A549 (cell line): Measurements from ENCODE around the gene ATG10. TPM values are rescaled to one million over a fixed set of nuclear protein-coding genes. Genes with fewer than 3 reads are reported as not detected.
"Not testable (repeated sequence)": the region's sequence is repeated elsewhere in the genome, so short reads cannot be mapped to it uniquely, and the experiment has no call there.

Experiments
- ATAC-seq, 2 experiments: fragments of 200-7000 bp in 1 of 2; fragments of >200 bp in 1 of 2; cut with Nextera tagmentation in 1 of 2; cut with Tn5 transposase in 1 of 2; 3 replicates each; pipeline versions ENCODE4 v1.8.0 to v1.9.1; 2018 to 2020; ENCODE audit warnings: mild to moderate bottlenecking in 1 of 2, moderate library complexity in 1 of 2
- CTCF ChIA-PET: fragments of 300-600 bp; sonication (Branson Sonifier 250); formaldehyde crosslinking; extraction: SDS; loops from one replicate; lab custom pipeline; 2021; ENCODE audit warnings: antibody characterized with exemption, inconsistent platforms; lab: Yijun Ruan, JAX
- POLR2A ChIA-PET: fragments of 350-600 bp; formaldehyde crosslinking; extraction: SDS; loops from one replicate; lab custom pipeline; 2021; ENCODE audit warnings: antibody characterized with exemption, inconsistent platforms; lab: Yijun Ruan, JAX
- DNase-seq, 2 experiments: peaks; one replicate each; pipeline versions ENCODE4 v3.0.0 to v3.0.0-alpha.2; 2011 to 2016; ENCODE audit warnings: low read depth in 1 of 2, low spot score in 1 of 2
- FAIRE-seq: peaks from 2 replicates; lab custom pipeline; 2011; peaks lifted over from hg19 to GRCh38; lab: Jason Lieb, UNC
- H3K27ac ChIP-seq, 2 experiments: fragments of >200 bp; sonication (Bioruptor Twin); formaldehyde crosslinking; 3 replicates each; pipeline ENCODE4 v1.5.1; 2016 to 2017
- H3K4me1 ChIP-seq: fragments of >200 bp; sonication (Bioruptor Twin); formaldehyde crosslinking; 3 replicates; pipeline ENCODE4 v1.6.1; 2016
- H3K4me2 ChIP-seq: fragments of >200 bp; sonication (Bioruptor Twin); formaldehyde crosslinking; 3 replicates; pipeline ENCODE4 v1.6.1; 2016
- H3K4me3 ChIP-seq: fragments of >200 bp; sonication (Bioruptor Twin); formaldehyde crosslinking; 3 replicates; pipeline ENCODE4 v1.5.1; 2016
- H3K9me3 ChIP-seq: fragments of >200 bp; sonication (Bioruptor Twin); formaldehyde crosslinking; 3 replicates; pipeline ENCODE4 v1.6.1; 2016
- BHLHE40 ChIP-seq: IDR thresholded peaks from 2 replicates; pipeline ENCODE4 v1.6.1; 2012; ENCODE audit warnings: low read depth, low read length, inconsistent platforms
- CBX8 ChIP-seq: fragments of 200-600 bp; sonication (generic); IDR thresholded peaks from 2 replicates; pipeline ENCODE4 v1.6.1; 2016
- CEBPB ChIP-seq, 2 experiments: fragments of >200 bp in 1 of 2; sonication (Bioruptor Twin) in 1 of 2; formaldehyde crosslinking in 1 of 2; IDR thresholded peaks; 2 replicates each; pipeline ENCODE4 v1.6.1; 2012 to 2016
- CHD4 ChIP-seq: fragments of 200-600 bp; sonication (generic); IDR thresholded peaks from 2 replicates; pipeline ENCODE4 v1.6.1; 2016; ENCODE audit warnings: antibody characterized with exemption, mild to moderate bottlenecking, borderline replicate concordance
- FOSB ChIP-seq: fragments of 250-450 bp; sonication (Bioruptor Pico); IDR thresholded peaks from 2 replicates; pipeline ENCODE4 v1.5.0; 2020; ENCODE audit warnings: mild to moderate bottlenecking, moderate library complexity
- FOXS1 ChIP-seq: fragments of 250-450 bp; sonication (Bioruptor Pico); IDR thresholded peaks from 2 replicates; pipeline ENCODE4 v1.5.0; 2020; ENCODE audit warnings: mild to moderate bottlenecking, moderate library complexity
- GATA3 ChIP-seq: IDR thresholded peaks from 2 replicates; pipeline ENCODE4 v1.6.1; 2012; ENCODE audit warnings: borderline replicate concordance
- HDAC2 ChIP-seq: fragments of 200-600 bp; sonication (generic); IDR thresholded peaks from 2 replicates; pipeline ENCODE4 v1.6.1; 2016
- HOXA7 ChIP-seq: fragments of 250-450 bp; sonication (Bioruptor Pico); IDR thresholded peaks from 2 replicates; pipeline ENCODE4 v1.5.0; 2020; ENCODE audit warnings: mild to moderate bottlenecking, moderate library complexity
- HOXB13 ChIP-seq: fragments of 250-450 bp; sonication (Bioruptor Pico); IDR thresholded peaks from 2 replicates; pipeline ENCODE4 v1.5.0; 2020; ENCODE audit warnings: low read depth, mild to moderate bottlenecking, moderate library complexity
- HOXB5 ChIP-seq: fragments of 250-450 bp; sonication (Bioruptor Pico); IDR thresholded peaks from 2 replicates; pipeline ENCODE4 v1.5.0; 2020; ENCODE audit warnings: mild to moderate bottlenecking, moderate library complexity
- JUN ChIP-seq, 2 experiments: fragments of >200 bp; sonication (Bioruptor Twin); formaldehyde crosslinking; IDR thresholded peaks; 2 replicates in 1 of 2; 3 replicates in 1 of 2; pipeline ENCODE4 v1.6.1; 2016 to 2017
- JUNB ChIP-seq: fragments of >200 bp; sonication (Bioruptor Twin); formaldehyde crosslinking; IDR thresholded peaks from 2 replicates; pipeline ENCODE4 v1.6.1; 2016
- KDM1A ChIP-seq: fragments of 200-600 bp; sonication (generic); IDR thresholded peaks from 2 replicates; pipeline ENCODE4 v1.6.1; 2016; ENCODE audit warnings: low read depth, mild to moderate bottlenecking
- MAZ ChIP-seq: fragments of 150-350 bp; IDR thresholded peaks from 2 replicates; pipeline ENCODE4 v1.6.1; 2014; ENCODE audit warnings: antibody characterized with exemption, low read depth, low read length, borderline replicate concordance
- NFE2L2 ChIP-seq: fragments of 150-350 bp; conservative IDR thresholded peaks from 2 replicates; pipeline ENCODE4 v1.6.1; 2014; ENCODE audit warnings: low read length
- PHF8 ChIP-seq: fragments of 200-600 bp; sonication (generic); IDR thresholded peaks from 2 replicates; pipeline ENCODE4 v1.6.1; 2016; ENCODE audit warnings: low read depth, mild to moderate bottlenecking, antibody characterized with exemption, moderate library complexity, borderline replicate concordance
- RARB ChIP-seq: fragments of 250-450 bp; sonication (Bioruptor Pico); IDR thresholded peaks from 2 replicates; pipeline ENCODE4 v1.8.0; 2021; ENCODE audit warnings: mild to moderate bottlenecking, moderate library complexity
- SMC3 ChIP-seq: fragments of >200 bp; sonication (Bioruptor Twin); formaldehyde crosslinking; IDR thresholded peaks from 3 replicates; pipeline ENCODE4 v1.6.1; 2018; ENCODE audit warnings: inconsistent platforms
- TP53 ChIP-seq: fragments of 250-450 bp; sonication (Bioruptor Pico); IDR thresholded peaks from 2 replicates; pipeline ENCODE4 v1.5.0; 2021; ENCODE audit warnings: mild to moderate bottlenecking, moderate library complexity
- ZC3H11A ChIP-seq: fragments of 450-650 bp; IDR thresholded peaks from 2 replicates; pipeline ENCODE4 v1.6.1; 2014; ENCODE audit warnings: antibody characterized with exemption, mild to moderate bottlenecking
- WGBS: methylation state at CpG from one replicate; pipeline ENCODE4 v1.1.6; 2017; ENCODE audit errors: missing lambda C conversion rate; 5-methylcytosine and 5-hydroxymethylcytosine counted together
- polyA plus RNA-seq, 4 experiments: library from polyadenylated mRNA; depleted of rRNA in 3 of 4; stranded (reverse); fragments of >200 nt; fragmentation: RNase III in 1 of 4; extraction: RNeasy Plus Mini Kit Qiagen cat#74134 plus additional on column Dnase treatment in 1 of 4; gene quantifications; 2 replicates in 3 of 4; 3 replicates in 1 of 4; pipeline ENCODE4 v1.2.3, GENCODE V29; 2011 to 2017
- TF ChIP-seq, protein P1 (sequence below): fragments of 450-650 bp; IDR thresholded peaks from 2 replicates; pipeline ENCODE4 v1.6.1; 2014; ENCODE audit warnings: antibody characterized with exemption
- TF ChIP-seq, protein P2 (sequence below): fragments of >200 bp; sonication (Bioruptor Twin); formaldehyde crosslinking; IDR thresholded peaks from 2 replicates; pipeline ENCODE4 v1.6.1; 2016
- TF ChIP-seq, protein P3 (sequence below): IDR thresholded peaks from 2 replicates; pipeline ENCODE4 v1.6.1; 2012; ENCODE audit warnings: low read depth, borderline replicate concordance

Gene ATG10
- polyA plus RNA-seq, 2 of the 4 experiments (the other 2 are of a cell fraction) = 12.7 to 17.9 TPM

DNA sequence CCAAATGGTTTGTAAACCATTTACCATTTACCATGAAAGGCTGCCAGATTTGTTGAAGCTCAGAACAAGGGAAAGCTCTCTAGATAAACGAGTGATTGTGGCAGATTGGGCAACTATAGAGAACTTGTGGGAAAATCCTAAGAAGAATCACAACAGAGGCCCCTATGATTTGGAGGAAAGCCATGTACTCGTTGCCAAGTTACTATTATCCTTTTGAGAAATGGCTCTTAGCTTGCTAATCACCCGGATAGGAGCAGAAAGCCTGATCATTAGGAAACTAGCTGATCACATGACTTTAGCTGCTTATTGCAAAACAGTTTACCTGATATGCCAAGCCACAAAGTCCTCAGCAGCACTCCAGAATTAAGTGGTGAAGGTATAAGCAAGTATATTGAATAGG is 23.5 kb upstream of the ATG10 start:
- ChIA-PET CTCF (no interaction called here), POLR2A (no interaction called here)
- Histone ChIP-seq H3K4me3 (no peak overlapping the region), H3K4me2 (no peak overlapping the region), H3K4me1 (no peaks in the 10 kb centered on the region), H3K27ac (no peak overlapping the region), H3K9me3 (0 out of 3 replicates have a peak, but pooled peaks cover 6% of the 10 kb centered on the region)
- no peak for DNase-seq
- no peak for TF ChIP-seq SMC3
- no peak for TF ChIP-seq NFE2L2
- no peak for TF ChIP-seq HOXB13 (CRISPR knock-in tag)
- no peak for TF ChIP-seq FOSB (CRISPR knock-in tag)
- TF ChIP-seq CEBPB (IDR thresholded peaks at IDR 0.05) = no peak
- no peak for TF ChIP-seq HOXB5 (CRISPR knock-in tag)
- TF ChIP-seq GATA3 = no peak
- TF ChIP-seq RARB (CRISPR knock-in tag) = no peak
- no peak for TF ChIP-seq KDM1A
- TF ChIP-seq, protein P1, sequence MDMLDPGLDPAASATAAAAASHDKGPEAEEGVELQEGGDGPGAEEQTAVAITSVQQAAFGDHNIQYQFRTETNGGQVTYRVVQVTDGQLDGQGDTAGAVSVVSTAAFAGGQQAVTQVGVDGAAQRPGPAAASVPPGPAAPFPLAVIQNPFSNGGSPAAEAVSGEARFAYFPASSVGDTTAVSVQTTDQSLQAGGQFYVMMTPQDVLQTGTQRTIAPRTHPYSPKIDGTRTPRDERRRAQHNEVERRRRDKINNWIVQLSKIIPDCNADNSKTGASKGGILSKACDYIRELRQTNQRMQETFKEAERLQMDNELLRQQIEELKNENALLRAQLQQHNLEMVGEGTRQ = no peak
- no peak for TF ChIP-seq CBX8
- TF ChIP-seq, protein P2, sequence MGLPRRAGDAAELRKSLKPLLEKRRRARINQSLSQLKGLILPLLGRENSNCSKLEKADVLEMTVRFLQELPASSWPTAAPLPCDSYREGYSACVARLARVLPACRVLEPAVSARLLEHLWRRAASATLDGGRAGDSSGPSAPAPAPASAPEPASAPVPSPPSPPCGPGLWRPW = no peak
- no peak for TF ChIP-seq JUNB
- no peak for TF ChIP-seq HDAC2
- TF ChIP-seq BHLHE40 = no peak
- WGBS = 33% methylated on average over 3 of the region's 3 CpGs
- ATAC-seq = no peak
- peak; percentile 13 for FAIRE-seq

DNA sequence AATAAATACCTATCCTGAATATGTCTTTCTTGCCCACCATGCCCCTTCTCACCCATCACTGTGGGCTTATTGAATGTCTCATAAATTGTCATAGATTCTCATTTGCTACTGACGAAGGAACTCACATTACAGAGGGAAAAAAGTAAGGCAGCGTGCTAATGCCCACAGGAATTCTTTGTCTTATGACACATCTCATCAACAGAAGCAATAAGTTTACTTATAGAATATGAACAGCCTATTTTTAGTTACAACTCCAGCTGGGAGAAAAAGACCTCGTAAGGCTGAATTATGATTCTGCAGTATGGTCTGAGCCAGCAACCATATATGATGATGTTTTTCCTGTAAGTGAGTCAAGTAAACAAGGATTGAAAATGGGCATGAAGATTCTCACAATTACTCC is 22.4 kb upstream of the ATG10 start:
- DNase-seq (no peak), ATAC-seq (no peak), FAIRE-seq (no peak)
- Histone ChIP-seq H3K4me3 (no peak overlapping the region), H3K4me2 (no peak overlapping the region), H3K9me3 (no peaks in the 10 kb centered on the region), H3K27ac (no peak overlapping the region), H3K4me1 (no peaks in the 10 kb centered on the region)
- ChIA-PET CTCF (no interaction called here), POLR2A (no interaction called here)
- WGBS = 82% methylated on average over 3 of the region's 3 CpGs
- TF ChIP-seq KDM1A (no peak), ZC3H11A (no peak), SMC3 (no peak), MAZ (no peak), TP53 (CRISPR knock-in tag) (no peak), BHLHE40 (no peak), HDAC2 (no peak), FOXS1 (no peak), HOXA7 (no peak), JUN (IDR thresholded peaks at IDR 0.05) (no peak), JUNB (no peak), HOXB5 (CRISPR knock-in tag) (no peak), PHF8 (no peak)
- TF ChIP-seq, protein P3, sequence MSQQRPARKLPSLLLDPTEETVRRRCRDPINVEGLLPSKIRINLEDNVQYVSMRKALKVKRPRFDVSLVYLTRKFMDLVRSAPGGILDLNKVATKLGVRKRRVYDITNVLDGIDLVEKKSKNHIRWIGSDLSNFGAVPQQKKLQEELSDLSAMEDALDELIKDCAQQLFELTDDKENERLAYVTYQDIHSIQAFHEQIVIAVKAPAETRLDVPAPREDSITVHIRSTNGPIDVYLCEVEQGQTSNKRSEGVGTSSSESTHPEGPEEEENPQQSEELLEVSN = no peak

DNA sequence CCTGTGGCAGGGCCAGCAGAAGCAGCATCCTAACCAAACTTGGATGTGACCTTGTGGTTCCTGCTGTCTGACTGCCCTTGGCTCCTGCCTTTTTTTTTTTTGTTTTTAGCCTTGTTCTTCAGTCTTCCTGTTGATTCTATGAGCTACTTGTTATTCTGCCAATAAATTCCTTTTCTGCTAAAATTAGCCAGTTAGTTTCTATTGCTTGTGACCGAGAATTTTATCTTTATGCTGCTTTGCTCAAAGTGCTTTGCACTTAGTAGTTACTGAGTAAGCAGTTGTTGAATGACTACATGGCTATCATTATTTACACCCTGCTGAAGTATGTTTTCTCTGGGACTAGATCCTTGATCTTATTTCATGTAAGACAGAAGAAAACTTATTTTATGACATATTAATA is 20.8 kb upstream of the ATG10 start:
- TF ChIP-seq CHD4 = no peak
- ChIA-PET CTCF (no interaction called here), POLR2A (no interaction called here)
- no peak for FAIRE-seq
- no peaks in the 10 kb centered on the region for H3K9me3 ChIP-seq
- no peak overlapping the region for H3K27ac ChIP-seq
- no peaks in the 10 kb centered on the region for H3K4me1 ChIP-seq
- DNase-seq = no peak
- no peak overlapping the region for H3K4me3 ChIP-seq
- no peak overlapping the region for H3K4me2 ChIP-seq
- 40% methylated on average over 1 of the region's 1 CpG for WGBS
- no peak for ATAC-seq

DNA sequence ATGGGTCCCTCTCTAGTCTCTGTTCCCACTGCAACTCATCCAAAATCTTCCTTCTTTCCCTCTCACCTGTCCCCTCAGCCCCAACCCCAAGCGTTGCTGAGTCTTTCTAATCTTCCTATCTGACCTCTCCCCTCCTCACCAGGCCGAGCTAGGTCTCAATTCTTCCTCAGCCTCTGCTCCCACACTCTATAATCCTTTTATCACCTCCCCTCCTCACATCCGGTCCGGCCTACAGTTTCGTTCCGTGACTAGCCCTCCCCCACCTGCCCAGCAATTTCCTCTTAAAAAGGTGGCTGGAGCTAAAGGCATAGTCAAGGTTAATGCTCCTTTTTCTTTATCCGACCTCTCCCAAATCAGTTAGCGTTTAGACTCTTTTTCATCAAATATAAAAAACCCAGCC is 17.0 kb upstream of the ATG10 start:
- H3K4me2 ChIP-seq, H3K4me1 ChIP-seq, H3K4me3 ChIP-seq, H3K27ac ChIP-seq, POLR2A ChIA-PET, H3K9me3 ChIP-seq, CTCF ChIA-PET, DNase-seq, FAIRE-seq, ATAC-seq: not testable (repeated sequence)
- 78% methylated on average over 8 of the region's 8 CpGs for WGBS

DNA sequence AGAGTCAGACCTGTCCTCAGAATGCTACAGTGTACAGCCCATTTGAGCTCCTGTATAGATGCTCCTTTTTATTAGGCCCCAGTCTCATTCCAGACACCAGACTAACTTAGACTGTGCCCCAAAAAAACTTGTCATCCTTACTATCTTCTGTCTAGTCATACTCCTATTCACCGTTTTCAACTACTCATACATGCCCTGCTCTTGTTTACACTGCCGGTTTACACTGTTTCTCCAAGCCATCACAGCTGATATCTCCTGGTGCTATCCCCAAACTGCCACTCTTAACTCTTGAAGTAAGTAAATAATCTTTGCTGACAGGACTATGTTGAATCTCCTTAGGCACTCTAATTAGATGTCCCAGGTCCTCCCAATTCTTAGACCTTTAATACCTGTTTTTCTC is 13.7 kb upstream of the ATG10 start:
- CTCF ChIA-PET, H3K27ac ChIP-seq, POLR2A ChIA-PET, ATAC-seq, H3K4me2 ChIP-seq, H3K9me3 ChIP-seq, H3K4me3 ChIP-seq, H3K4me1 ChIP-seq, FAIRE-seq, DNase-seq: not testable (repeated sequence)
- WGBS = 38% methylated on average over 2 of the region's 2 CpGs
